Endothelial cell of umbilical vein (primary cell): ENCODE measurements around the gene BRCA2. TPM values are rescaled to one million over a fixed set of nuclear protein-coding genes. Genes with fewer than 3 reads are reported as not detected.

ENCODE experiments used
- BruUV-seq: library from RNA; stranded (reverse); fragments of 400-500 nt; replicated peaks from 2 replicates; lab custom pipeline; 2021; lab: Mats Ljungman, UMichigan
- CTCF ChIA-PET: fragments of 300-600, 350-600 bp; sonication (Branson Sonifier 250); formaldehyde crosslinking; loops from one replicate; lab custom pipeline; 2021; ENCODE audit warnings: antibody characterized with exemption, inconsistent platforms; lab: Charles Lee
- POLR2A ChIA-PET: fragments of 300-600, 350-600 bp; sonication (Branson Sonifier 250); formaldehyde crosslinking; loops from one replicate; lab custom pipeline; 2021; ENCODE audit warnings: antibody characterized with exemption, inconsistent platforms; lab: Charles Lee
- DNase-seq: peaks from one replicate; pipeline ENCODE4 v3.0.0-alpha.2; 2011; ENCODE audit warnings: low read depth, low spot score
- FAIRE-seq: peaks from 2 replicates; lab custom pipeline; 2011; peaks lifted over from hg19 to GRCh38; lab: Jason Lieb, UNC
- H2AFZ ChIP-seq: 2 replicates; pipeline ENCODE4 v1.6.0; 2012; ENCODE audit warnings: low read depth, low read length, control low read depth, inconsistent platforms
- H3K27ac ChIP-seq: 2 replicates; pipeline ENCODE4 v1.5.1; 2011; ENCODE audit warnings: low read depth, mild to moderate bottlenecking, control low read depth, low read length, moderate library complexity; ENCODE audit not compliant: insufficient read depth
- H3K27me3 ChIP-seq, 2 experiments: 2 replicates each; pipeline versions ENCODE4 v1.6.0 to v1.6.1; 2011; ENCODE audit warnings: low read length in 2 of 2, mixed read lengths in 1 of 2; ENCODE audit not compliant: control insufficient read depth in 2 of 2, insufficient read depth in 2 of 2
- H3K36me3 ChIP-seq, 2 experiments: 2 replicates in 1 of 2; 3 replicates in 1 of 2; pipeline ENCODE4 v1.5.1; 2011; ENCODE audit warnings: low read length in 2 of 2, mild to moderate bottlenecking in 1 of 2, moderate library complexity in 1 of 2; ENCODE audit not compliant: control insufficient read depth in 2 of 2, insufficient read depth in 2 of 2; ENCODE audit errors: extremely low read depth in 1 of 2
- H3K4me1 ChIP-seq: 3 replicates; pipeline ENCODE4 v1.5.1; 2011; ENCODE audit warnings: mild to moderate bottlenecking, low read length; ENCODE audit not compliant: control insufficient read depth, insufficient read depth; ENCODE audit errors: extremely low read depth
- H3K4me2 ChIP-seq: 2 replicates; pipeline ENCODE4 v1.6.1; 2011; ENCODE audit warnings: low read length, control low read depth, mixed read lengths; ENCODE audit not compliant: insufficient read depth
- H3K4me3 ChIP-seq, 3 experiments: fragments of 200-600 bp in 1 of 3; sonication (generic), shearing (Covaris generic) in 1 of 3; replicated peaks in 1 of 3; 2 replicates each; pipeline ENCODE4 v1.5.1; 2011 to 2016; ENCODE audit warnings: control low read depth in 3 of 3, low read length in 3 of 3, mild to moderate bottlenecking in 2 of 3, inconsistent platforms in 1 of 3, low read depth in 1 of 3, moderate library complexity in 1 of 3; ENCODE audit not compliant: insufficient read depth in 1 of 3
- H3K79me2 ChIP-seq: 2 replicates; pipeline ENCODE4 v1.6.0; 2012; ENCODE audit warnings: low read length, inconsistent platforms; ENCODE audit not compliant: control insufficient read depth, insufficient read depth
- H3K9ac ChIP-seq: replicated peaks from 2 replicates; pipeline ENCODE3; 2011; ENCODE audit warnings: low read length, control low read depth; ENCODE audit not compliant: insufficient read depth; ENCODE audit errors: extremely low read depth
- H3K9me1 ChIP-seq: replicated peaks from 3 replicates; pipeline ENCODE4 v1.6.0; 2011; ENCODE audit warnings: mild to moderate bottlenecking, low read length; ENCODE audit not compliant: control insufficient read depth, insufficient read depth; ENCODE audit errors: extremely low read depth
- H3K9me3 ChIP-seq: replicated peaks from 2 replicates; pipeline ENCODE4 v1.5.1; 2012; ENCODE audit warnings: low read length, inconsistent platforms; ENCODE audit not compliant: control insufficient read depth, insufficient read depth
- H4K20me1 ChIP-seq: replicated peaks from 2 replicates; pipeline ENCODE3; 2011; ENCODE audit warnings: mild to moderate bottlenecking, low read length; ENCODE audit not compliant: control insufficient read depth, insufficient read depth; ENCODE audit errors: extremely low read depth
- EZH2 ChIP-seq: IDR thresholded peaks from 2 replicates; pipeline ENCODE4 v1.6.1; 2012; ENCODE audit warnings: borderline replicate concordance, low read depth, mild to moderate bottlenecking, moderate library complexity, low read length, inconsistent platforms; ENCODE audit not compliant: severe bottlenecking
- JUN ChIP-seq: IDR thresholded peaks from 2 replicates; pipeline ENCODE4 v1.6.1; 2011; ENCODE audit warnings: borderline replicate concordance, low read depth; ENCODE audit not compliant: insufficient read length, insufficient read depth
- POLR2A ChIP-seq: IDR thresholded peaks from 2 replicates; pipeline ENCODE4 v1.6.1; 2012; ENCODE audit warnings: low read depth, mild to moderate bottlenecking, control low read depth, low read length
- POLR2AphosphoS5 ChIP-seq: IDR thresholded peaks from 2 replicates; pipeline ENCODE4 v1.6.1; 2012; ENCODE audit warnings: low read depth, mild to moderate bottlenecking, control low read depth, low read length, moderate library complexity; ENCODE audit not compliant: insufficient read depth
- dilution Hi-C: fragments of 300-500 bp; cut with MboI; formaldehyde crosslinking; loops from one replicate; pipeline ENCODE4 v1.15.0; 2019; ENCODE audit warnings: low sequenced_read_pairs; ENCODE audit not compliant: extremely low pct_ligation_motif_present
- intact Hi-C: fragments of 100-400 bp; cut with micrococcal nuclease; formaldehyde crosslinking; loops from one replicate; pipeline ENCODE4 v1.10.0; 2022
- polyA plus RNA-seq, 4 experiments: library from polyadenylated mRNA; depleted of rRNA in 3 of 4; stranded (reverse) in 3 of 4; unstranded in 1 of 4; fragments of >200 nt; gene quantifications; 2 replicates each; pipeline versions ENCODE4 v1.2.1 to v1.2.3, GENCODE V29; 2011 to 2012; ENCODE audit warnings: missing spikeins in 1 of 4
- total RNA-seq: library from RNA; stranded (reverse); gene quantifications from 2 replicates; pipeline ENCODE4 v1.2.3, GENCODE V29; 2021
- TF ChIP-seq, protein P1 (sequence below), 2 donors: IDR thresholded peaks; 1 replicate in 1 of 2; 2 replicates in 1 of 2; pipeline ENCODE4 v1.5.1; 2011; ENCODE audit warnings: low read length in 2 of 2, mild to moderate bottlenecking in 2 of 2, moderate library complexity in 2 of 2, control low read depth in 1 of 2, inconsistent platforms in 1 of 2, low read depth in 1 of 2; ENCODE audit not compliant: insufficient read depth in 1 of 2; ENCODE audit errors: extremely low read depth in 1 of 2
- TF ChIP-seq, protein P2 (sequence below): IDR thresholded peaks from 2 replicates; pipeline ENCODE4 v1.6.1; 2011; ENCODE audit not compliant: insufficient read depth, insufficient read length

The BRCA2 gene
- total and polyA plus RNA-seq, 2 donors (not counting 3 experiments of a cell fraction or from before 2014, with no cell fraction given): 2.9 to 17.5 TPM

DNA sequence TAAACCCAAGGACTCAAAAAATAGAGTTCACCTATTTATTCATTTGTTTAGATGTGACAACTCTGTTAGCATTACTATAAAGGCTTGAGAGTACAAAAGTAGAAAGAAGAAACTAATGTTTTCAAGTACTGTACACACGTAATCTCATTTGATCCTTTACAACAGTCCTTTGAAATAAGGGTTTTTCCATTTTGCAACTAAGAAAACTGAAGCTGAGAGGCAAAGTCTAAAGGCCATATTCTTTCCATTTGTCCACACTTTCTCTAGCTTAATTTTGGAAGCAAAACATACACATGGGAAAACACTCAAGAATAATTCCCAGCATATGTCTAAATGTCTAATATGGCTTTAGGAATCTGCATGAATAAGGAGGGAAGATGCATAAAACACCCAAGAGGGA, 34.2 kb upstream of the BRCA2 start:
- Histone ChIP-seq H3K4me1 (peaks cover 27% of the 10 kb centered on the region), H3K79me2 (no peaks in the 10 kb centered on the region), H3K36me3 (peaks cover 25 to 39% of the 10 kb centered on the region in 2 experiments), H3K9me1 (no peaks in the 10 kb centered on the region), H3K4me3 (no peak overlapping the region), H3K27ac (no peak overlapping the region), H3K9me3 (no peaks in the 10 kb centered on the region), H2AFZ (no peak overlapping the region), H4K20me1 (no peaks in the 10 kb centered on the region), H3K27me3 (no peaks in the 10 kb centered on the region), H3K9ac (no peak overlapping the region), H3K4me2 (no peak overlapping the region)
- intact Hi-C loops: no loop called here
- no peak for TF ChIP-seq POLR2AphosphoS5
- TF ChIP-seq, protein P1, sequence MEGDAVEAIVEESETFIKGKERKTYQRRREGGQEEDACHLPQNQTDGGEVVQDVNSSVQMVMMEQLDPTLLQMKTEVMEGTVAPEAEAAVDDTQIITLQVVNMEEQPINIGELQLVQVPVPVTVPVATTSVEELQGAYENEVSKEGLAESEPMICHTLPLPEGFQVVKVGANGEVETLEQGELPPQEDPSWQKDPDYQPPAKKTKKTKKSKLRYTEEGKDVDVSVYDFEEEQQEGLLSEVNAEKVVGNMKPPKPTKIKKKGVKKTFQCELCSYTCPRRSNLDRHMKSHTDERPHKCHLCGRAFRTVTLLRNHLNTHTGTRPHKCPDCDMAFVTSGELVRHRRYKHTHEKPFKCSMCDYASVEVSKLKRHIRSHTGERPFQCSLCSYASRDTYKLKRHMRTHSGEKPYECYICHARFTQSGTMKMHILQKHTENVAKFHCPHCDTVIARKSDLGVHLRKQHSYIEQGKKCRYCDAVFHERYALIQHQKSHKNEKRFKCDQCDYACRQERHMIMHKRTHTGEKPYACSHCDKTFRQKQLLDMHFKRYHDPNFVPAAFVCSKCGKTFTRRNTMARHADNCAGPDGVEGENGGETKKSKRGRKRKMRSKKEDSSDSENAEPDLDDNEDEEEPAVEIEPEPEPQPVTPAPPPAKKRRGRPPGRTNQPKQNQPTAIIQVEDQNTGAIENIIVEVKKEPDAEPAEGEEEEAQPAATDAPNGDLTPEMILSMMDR (IDR thresholded peaks at IDR 0.05; ENCODE audit: extremely low read depth in 1 of 2, insufficient read depth in 1 of 2, low read depth in 1 of 2, low read length in 2 of 2): no peak
- TF ChIP-seq POLR2A: no peak
- TF ChIP-seq EZH2: no peak
- no peak for TF ChIP-seq JUN
- TF ChIP-seq, protein P2, sequence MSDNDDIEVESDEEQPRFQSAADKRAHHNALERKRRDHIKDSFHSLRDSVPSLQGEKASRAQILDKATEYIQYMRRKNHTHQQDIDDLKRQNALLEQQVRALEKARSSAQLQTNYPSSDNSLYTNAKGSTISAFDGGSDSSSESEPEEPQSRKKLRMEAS: no peak
- no peak for DNase-seq
- no peak for FAIRE-seq
- ChIA-PET CTCF (interaction anchor here (1.2 kb wide), 1 partner anchor 36 kb away, joined by 5 read pairs; no protein-coding TSS in a partner anchor), POLR2A (no interaction called here)
- BruUV-seq: no TSS peak
- dilution Hi-C loops: no loop called here
